ENCODE data around the gene HSD17B2.

DNA sequence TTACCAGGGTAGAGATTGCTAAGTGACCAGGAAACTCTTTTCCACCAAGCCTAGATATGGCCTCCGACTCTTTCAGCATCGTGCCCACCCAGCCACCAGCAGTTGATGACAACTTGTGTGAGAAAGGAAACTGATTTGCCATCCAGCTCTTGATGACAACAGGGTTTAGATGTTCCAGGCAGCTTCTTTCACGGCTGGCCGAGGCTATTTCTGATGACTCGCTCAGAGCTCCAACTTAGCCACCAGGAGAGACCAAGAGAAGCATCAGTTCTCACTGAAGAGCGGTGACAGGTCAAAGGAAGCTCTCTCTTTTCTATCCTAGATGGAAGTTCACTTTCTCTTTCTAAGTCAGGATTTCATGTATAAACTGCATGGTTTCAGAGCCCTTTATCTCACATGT lies 73.7 kb downstream of the HSD17B2 start:
- TF ChIP-seq CTCF (conservative IDR thresholded peaks at IDR 0.05) (no peak), ZFX (IDR thresholded peaks at IDR 0.05) (no peak)
